ENCODE measurements around the gene TXNL4A.
"Not testable (repeated sequence)": the region's sequence is repeated elsewhere in the genome, so short reads cannot be mapped to it uniquely, and the experiment has no call there.

Gene TXNL4A, protein sequence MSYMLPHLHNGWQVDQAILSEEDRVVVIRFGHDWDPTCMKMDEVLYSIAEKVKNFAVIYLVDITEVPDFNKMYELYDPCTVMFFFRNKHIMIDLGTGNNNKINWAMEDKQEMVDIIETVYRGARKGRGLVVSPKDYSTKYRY

DNA sequence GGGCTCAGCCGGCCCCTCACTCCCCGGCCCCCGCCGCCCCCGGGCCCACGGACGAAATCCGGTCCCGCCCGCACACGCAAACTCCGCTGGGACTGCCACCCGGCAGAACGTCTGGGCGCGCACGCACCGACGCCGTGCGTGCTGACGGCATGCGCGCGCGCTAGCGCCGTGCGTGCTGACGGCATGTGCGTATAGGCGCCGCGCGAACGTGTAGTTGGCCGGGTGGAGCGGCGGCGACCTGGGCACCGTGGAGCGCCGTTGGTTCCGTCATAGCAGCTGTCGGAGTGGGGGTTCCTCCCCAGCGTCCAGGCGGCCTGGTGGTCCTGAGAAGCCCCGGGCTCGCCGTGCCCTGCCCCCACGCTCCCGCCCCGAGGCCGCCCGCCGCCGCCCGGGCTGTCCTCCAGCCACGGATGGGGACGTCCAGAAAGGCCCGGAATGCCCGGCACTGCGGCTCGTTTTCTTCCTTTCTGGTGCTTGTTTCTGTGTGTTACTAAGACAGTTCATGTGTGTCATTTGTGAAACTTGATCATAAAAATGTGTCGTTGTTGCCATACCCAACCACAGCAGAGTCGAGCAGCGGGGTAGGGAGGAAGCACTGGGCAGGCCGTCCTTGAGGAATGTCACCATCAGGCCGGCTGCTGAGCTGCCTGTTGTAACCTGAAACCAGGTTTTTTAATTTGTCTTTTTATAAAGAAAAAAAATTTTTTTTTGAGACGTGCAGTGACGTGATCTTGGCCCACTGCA, at the start of gene TXNL4A:
TSS of gene TXNL4A (minus strand) at position 113 of the 744 bp plus-strand sequence. CDS start 171 bp downstream, outside the sequence.
- DNase-seq, result peak; percentile 93

DNA sequence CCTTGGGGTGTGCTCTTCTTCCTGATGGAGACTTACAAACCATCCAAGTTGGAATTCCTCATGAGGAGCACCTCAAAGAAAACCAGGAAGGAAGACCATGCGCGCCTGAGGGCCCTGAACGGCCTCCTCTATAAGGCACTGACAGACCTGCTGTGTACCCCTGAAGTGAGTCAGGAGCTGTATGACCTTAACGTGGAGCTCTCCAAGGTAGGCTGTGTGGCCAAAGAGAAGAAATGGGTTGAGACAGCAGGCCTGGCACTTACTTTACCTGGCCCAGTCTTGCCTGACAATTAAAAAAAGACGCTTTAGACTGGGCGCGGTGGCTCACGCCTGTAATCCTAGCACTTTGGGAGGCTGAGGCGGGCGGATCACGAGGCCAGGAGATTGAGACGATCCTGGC, 48.9 kb upstream of the TXNL4A start:
- DNase-seq, result no peak

DNA sequence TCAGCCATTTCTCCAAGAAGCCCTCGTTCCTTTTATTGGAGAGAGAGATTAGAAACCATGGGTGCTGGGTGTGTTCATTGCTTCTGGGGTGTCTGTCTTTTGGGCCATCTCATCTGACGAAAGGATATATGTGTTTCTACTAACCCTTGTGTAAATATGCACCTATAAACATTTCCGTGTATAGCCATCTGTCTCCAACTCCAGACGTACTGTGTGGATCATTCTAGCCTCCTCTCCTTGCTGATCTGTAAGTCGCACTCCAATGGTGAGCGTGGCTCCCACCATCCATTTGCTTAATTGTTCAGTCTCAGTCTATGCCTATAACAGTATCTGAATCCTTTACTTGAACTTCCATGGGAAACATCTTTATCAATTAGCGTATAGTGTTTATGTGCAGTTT, 47.6 kb upstream of the TXNL4A start:
- no peak for DNase-seq

DNA sequence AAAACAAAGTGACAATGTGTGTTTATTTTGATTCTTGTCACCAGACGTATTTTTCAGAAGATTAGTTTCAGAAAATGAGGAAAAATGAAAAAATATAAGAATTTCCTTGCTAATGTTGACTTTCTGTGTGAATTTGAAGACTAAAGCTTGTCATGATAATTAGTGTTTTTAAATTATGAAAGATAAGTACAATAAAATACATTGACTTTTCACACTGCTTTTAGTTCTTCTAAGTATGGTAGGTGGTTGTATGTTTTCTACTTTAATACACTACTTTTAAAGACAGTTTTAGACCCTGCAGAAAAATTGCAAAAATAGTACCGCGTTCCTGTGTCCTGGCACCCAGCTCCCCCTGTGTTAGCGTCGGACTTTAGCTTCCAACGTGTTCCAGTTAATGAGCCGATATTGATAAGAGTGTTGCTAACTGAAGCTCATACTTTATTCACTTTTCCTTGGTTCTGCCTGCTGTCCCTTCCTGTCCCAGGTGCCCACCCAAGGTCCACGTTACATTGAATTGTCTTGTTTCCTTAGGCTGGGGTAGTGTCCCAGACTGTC, 46.6 kb upstream of the TXNL4A start:
- no peak for DNase-seq

DNA sequence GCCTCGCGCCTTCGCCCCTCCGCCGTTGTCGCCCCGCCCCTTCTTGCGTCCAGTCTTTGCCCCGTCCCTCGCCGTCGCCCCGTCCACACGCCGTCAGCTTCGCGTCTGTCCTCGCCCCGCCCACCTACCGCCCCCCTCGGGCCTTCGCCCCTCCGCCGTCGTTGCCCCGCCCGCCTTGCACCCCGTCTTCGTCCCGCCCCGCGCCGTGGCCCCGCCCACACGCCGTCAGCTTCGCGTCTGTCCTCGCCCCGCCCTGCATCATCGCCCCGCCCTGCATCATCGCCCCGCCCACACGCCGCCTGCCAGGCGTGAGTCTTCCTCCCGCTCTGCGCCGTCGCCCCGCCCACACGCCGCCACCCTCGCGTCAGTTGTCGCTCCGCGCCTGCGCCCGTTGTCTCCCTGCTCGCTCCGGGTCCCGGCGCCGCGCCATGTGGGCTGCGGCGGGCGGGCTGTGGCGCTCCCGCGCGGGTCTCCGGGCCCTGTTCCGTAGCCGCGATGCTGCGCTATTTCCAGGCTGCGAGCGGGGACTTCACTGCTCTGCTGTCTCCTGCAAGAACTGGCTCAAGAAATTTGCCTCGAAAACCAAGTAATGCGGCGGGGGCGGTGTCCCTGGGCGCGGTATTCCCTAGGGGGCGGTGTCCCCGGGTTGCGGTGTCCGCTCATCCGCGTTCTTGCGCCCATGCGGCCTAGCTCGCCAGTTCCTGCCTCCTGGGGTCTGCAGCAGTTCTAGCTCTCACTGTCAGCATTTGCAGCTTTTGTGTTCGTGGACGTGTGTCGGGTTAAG, 45.9 kb upstream of the TXNL4A start, which contains the start of gene RBFA:
TSS of gene RBFA (plus strand) at position 367 of the 784 bp plus-strand sequence. CDS start at position 429, 62 bp downstream.
- peak; percentile 100 for DNase-seq

DNA sequence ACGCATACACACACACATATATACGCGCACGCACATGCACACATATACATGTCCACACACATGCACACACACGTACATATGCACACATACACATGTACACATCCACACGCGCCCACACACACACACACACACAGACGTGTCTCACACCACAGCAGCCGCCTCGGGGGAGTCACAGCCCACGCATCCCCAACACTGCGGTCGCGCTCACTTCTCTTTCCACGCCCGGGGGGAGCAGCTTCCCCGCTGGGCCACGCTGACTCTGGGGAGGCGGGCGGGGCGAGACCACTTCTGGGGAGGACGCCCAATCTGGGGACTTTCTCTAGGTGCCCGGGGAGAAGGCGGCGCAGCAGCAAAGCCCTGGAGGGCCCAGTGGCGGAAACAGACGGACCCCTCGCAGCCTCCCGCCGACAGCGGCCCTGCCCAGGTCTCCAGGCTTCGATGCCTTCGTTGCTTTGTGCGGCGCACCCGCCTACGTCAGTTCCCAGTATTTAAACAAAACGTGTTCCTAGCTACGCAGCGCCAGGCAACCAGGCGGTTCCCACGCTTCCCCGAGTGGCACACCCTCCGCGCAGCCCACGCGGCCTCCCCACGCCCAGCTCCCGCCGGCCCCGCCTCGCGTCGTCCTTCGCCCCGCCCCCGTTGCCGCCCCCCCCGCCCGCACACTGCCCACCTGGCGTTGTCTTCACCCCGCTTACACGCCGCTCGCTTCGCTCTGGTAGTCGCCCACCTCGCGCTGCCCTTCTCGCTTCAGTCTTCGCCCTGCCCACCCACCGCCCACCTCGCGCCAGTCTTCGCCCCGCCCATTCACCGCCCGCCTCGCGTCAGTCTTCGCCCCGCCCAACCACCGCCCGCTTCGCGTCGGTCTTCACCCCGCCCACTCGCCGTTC, 45.1 kb upstream of the TXNL4A start:
- DNase-seq, result no peak

DNA sequence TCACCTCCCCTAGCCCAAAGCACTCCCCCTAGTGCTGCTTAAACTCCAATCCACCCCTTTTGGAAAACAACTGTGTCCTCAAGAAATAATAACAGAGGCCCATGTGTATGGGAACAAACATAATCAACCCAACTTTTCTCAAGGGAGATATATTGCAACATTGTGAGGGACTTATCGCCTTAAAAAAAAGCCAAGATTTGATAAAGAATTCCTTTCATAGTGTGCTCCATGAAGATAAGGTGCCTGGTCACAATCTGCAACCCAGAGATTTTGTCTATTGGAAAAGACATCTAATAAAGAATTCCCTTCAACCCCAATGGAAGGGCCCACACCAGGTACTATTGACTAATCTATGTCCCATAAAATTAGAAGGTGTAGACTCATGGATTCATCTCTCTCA, 41.3 kb upstream of the TXNL4A start:
- DNase-seq, result no peak

DNA sequence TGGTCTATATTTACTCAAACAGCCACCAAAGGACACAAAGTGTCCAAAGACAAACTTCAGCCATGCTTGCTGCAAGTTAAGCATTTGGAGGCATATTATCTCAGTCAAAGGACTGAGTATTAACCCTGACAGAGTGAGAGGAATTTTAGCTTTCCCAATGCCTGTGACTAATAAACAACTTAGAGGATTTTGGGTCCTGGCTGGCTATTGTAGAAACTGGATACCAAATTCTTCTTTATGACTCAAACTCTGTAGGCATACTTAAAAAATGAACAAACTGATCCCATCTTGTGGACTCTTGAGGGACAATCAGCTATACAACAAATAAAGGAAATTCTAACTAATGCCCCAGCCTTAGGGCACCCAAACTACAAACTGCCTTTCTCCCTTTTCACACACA, 39.4 kb upstream of the TXNL4A start:
- not testable (repeated sequence) for DNase-seq

DNA sequence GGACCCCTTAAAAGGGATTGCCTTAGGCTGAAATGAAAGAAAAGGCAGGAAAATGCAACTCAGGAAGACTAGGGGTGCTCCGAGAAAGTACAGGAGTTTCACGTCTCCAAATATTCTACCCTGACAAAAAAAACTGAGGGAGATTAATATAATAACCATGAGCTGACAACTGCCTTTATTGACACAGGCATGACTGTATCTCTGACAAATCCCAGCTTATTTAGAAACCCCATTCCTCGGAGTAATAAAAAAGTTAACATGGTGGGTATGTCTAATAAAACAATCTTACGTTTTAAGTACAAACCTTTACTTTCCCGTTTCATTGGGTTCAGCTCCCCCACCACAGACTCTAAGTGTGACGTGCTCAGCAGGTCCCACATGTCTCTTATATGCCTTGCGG, 38.0 kb upstream of the TXNL4A start:
- no peak for DNase-seq

DNA sequence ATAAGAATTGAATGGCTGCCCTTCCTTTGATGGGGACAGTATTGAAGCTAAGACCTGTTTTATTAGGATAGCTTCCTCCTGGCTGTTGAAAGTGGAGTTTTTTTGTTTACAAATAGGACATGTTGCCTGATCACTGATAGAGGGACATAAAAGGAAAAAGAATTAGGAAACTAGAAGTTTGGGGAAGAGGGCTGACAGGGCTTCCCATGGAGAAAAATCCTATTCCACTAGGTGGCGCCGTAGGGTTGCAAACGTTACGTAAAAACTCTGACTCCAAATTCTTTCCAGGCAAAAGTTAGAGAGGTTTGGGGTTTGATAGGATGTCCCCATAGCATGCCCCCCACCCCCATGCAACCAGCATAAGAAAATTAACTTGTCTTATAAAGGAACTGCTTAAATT, 34.8 kb upstream of the TXNL4A start:
- DNase-seq, result no peak

DNA sequence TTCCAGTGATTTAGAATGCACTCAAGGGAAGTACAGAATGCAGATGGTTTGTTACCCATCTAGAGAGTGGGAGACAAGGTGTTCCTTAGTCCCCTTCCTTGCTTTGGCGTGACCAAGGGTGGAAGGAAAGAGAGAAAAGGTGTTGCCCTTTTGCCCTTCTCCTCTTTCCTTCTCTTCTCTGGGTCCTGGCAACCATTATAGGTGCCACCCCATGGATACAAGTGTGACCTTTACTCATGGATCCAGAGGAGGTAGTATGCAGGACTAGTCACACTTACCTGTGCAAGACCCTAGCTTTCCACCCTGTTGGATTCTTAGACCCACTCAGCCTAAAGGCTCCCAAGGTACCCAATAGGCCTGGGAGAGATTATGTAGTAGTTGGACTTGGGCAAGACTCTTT, 34.2 kb upstream of the TXNL4A start:
- DNase-seq, result no peak

DNA sequence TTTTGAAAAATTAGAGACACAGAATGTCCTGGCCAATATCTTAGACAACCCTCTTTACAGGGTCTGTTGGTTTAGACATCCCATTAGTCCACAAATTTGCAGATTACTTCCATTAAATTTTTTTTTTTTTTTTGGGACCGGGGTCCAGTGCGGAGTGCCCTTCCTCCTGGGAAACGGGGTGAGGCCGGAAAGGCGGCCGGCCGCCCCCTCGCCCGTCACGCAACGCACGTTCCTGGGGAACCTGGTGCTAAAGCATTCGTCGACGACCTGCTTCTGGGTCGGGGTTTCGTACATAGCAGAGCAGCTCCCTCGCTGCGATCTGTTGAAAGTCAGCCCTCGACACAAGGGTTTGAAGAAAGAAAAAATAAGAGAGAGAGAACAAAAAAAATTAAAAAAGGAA, 24.4 kb upstream of the TXNL4A start:
- DNase-seq, result no peak

DNA sequence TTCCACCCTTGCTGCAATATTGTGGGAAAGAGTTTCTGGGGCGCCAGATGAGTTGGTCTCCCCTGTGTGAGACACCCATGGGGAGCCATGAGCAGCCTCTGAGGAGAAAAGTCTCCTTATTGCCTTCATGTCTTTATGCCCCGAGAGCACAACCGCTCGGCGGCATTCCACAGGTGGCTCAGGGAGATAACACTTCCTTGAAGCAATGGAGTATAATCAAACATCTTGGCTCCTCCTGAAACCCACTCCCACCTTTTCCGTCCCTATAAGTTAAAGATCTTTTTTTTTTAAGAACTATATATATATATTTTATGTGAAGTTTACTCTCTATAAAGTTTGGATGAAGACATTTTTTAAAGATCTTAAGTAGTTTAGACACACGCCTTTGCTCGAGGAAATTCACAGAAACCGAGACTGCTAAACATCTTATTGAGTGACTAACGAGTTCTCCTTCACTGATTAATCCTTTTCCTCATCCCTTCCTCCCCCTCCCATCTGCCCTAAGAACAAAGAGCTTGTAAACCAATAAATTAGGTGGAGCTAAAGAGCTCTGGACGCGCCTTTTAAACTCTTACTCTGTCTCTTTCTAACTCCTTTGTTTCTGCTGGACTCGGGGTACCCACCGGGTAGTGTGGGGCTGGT, 23.3 kb upstream of the TXNL4A start:
- not testable (repeated sequence) for DNase-seq

DNA sequence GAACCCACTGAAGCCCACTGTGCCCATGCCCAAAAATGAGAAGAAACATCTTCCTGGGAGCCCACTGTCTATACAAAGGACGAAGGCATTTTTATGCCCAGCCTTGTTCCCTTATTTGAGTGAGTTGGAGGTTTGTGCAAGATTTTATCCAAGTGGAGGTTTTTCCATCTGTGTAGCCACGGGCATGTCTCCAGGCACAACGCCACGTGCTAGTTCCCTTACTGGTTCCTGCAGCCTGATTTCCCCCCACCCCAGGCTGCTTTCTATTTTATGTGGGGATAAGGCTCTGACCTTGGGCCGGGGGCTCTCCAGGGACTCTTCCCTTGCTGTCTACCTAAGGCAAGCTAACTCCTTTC, 22.2 kb upstream of the TXNL4A start:
- DNase-seq, result no peak

DNA sequence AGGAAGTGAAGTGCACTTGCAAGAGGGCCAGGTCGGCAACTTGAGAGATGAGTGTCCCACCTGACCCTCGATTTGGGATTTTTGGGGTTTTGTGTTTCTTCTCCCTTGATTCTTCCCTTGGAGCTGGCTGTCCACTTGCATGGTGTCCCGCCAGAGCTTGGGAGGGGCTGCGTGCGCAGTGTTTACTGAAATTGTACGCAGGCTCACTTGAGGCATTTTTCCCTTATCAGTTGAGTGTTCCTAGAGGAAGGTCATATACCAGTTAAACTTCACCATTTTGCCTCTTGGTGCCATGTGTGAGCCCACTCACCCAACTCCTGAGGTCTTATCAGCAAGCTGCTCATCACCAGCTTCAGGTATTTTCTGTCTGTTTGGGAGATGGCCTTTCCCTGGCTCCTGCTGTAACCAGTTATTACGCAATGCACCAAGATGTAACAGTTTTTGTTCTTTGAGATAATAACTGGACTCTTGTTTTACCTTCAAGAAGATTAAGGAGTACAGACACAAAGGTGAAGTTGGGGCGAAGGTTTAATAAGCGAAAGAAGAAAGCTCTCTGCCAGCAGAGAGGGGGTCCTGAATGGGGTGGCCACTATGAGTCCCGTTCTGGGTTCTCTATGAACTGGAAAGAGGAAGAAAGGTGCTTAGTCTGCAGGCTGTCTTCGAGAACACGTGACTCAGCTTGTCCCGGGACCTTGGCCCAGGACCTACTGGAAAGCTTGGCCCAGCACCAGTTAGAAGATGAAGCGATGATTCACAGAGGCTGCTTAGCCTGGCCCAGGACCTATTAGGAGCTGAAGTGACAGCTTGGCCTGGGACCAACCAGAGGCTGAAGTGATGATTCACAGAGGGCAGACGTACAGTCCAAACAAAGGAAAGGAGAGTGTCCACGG, 21.5 kb upstream of the TXNL4A start:
- DNase-seq, result no peak

DNA sequence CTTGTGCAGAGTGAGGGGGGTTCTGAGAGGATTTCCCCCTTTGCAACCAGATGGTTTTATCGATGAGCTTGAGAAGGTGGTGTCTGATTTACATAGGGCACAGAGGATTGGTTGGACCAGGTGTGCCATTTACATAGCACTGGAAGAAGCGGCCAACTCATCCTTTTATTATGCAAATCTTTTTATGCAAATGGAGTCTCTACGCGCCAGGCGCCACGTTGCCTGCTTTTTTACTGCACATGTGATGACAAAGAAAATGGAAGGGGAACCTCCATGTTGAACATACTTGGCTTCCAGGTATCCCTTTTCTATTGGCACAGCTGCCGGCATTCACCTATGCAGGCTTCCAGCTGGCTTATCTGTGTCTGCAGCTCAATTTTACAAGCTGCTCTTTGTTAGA, 18.4 kb upstream of the TXNL4A start:
- no peak for DNase-seq

DNA sequence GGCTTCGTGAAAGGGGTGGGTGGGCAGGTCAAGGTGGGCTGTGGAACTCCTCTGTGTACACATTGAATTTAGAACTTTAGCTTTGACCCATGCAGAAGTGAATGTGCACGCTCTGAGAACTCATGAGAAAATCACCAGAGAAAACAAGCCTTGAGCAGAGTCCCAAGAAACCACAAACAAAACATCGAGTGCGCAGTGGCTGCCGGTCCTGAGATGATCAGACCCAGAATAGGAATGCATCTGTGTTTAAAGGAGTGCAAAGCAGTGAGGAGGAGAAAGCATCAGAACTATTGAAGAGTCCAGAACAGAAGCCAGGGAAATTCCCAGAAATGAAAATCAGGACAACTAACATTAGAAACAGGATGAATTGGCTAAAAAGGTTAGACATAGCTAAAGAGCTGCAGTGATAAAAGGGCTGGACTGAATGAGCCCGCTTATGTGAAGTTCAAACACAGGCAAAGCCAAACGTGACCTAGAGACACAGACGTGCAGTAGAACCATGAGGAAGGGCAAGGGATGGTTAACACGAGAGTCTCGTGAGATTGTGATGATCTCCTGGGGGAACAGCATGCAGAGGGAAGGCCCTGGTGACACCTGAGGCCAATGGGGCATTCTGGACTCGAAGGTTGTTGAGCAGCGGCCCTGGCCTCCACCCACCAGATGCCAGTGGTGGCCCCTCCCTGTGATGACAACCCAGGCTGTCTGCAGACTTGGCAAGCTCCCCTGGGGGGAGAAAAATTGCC, 16.4 kb upstream of the TXNL4A start:
- no peak for DNase-seq

DNA sequence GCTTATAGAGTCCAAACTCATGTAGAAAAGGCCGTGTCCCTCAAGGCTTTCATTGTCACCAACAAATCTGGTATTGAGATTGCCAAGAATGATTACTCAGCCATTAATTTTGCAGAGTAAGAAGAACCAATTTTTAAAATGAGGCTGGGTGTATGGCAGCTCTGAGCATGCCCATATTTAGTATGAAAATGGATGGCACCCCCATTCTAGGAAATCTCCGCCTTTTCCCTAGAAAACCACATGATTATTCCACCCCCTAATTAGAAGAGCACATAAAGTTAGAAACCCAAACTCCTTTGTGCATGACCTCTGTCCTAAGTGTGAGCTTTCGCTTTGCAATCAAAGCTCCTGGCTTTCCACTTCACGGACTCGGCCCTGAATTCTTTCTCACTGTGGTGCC, 14.1 kb upstream of the TXNL4A start:
- no peak for DNase-seq

DNA sequence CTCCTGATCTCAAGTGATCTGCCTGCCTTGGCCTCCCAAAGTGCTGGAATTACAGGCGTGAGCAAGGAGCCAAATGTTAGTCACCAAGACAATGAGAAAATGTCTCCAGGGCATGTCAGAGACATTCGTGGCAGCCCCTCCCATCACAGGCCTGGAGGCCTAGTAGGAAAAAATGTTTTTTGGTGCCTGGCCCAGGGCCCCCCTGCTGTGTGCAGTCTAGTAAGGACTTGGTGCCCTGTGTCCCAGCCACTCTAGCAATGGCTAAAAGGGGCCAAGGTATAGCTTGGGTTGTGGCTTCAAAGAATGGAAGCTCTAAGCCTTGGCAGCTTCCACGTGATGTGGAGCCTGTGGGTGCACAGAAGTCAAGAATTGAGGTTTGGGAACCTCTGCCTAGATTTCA, 12.5 kb upstream of the TXNL4A start:
- no peak for DNase-seq

DNA sequence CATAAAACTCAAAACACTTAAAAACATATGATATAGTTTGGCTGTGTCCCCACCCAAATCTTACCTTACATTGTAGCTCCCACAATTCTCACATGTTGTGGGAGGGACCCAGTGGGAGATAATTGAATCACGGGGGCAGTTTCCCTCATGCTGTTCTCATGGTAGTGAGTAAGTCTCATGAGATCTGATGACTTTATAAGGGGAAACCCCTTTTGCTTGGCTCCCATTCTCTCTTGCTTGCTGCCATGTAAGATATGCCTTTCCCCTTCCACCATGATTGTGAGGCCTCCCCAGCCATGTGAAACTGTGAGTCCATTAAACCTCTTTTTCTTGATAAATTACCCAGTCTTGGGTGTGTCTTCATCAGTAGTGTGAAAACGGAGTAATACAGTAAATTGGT, 11.3 kb upstream of the TXNL4A start:
- DNase-seq, result not testable (repeated sequence)

Data from right forelimb (tissue), 1 donor.